AG08395 (cell line): ENCODE data around the gene CCDC33.
A peak's percentile ranks its signal among the peaks of the same experiment; 100 is the strongest.

Source experiments
- DNase-seq: peaks from one replicate; pipeline ENCODE4 v3.0.0; 2012; ENCODE audit warnings: mixed read lengths, low spot score

Gene CCDC33

GRCh38 chr15:74362482-74362881 lies 126.4 kb downstream of the CCDC33 start:
- DNase-seq = no peak

- no peak for DNase-seq
These were observed 128.9 kb downstream of the CCDC33 start for GRCh38 chr15:74364936-74365597.

GRCh38 chr15:74365598-74366445 lies 129.7 kb downstream of the CCDC33 start:
- DNase-seq = peak; percentile 73

- no peak for DNase-seq
These were observed 131.2 kb downstream of the CCDC33 start, which contains the start of gene CYP11A1 for GRCh38 chr15:74367296-74367854. TSS of gene CYP11A1 (minus strand) at chr15:74367646. CDS start at chr15:74367585, 61 bp downstream.

GRCh38 chr15:74368121-74368520 lies 132.0 kb downstream of the CCDC33 start:
- no peak for DNase-seq

GRCh38 chr15:74369084-74369745 lies 133.1 kb downstream of the CCDC33 start:
- DNase-seq = no peak

GRCh38 chr15:74369756-74370155 lies 133.6 kb downstream of the CCDC33 start:
- DNase-seq = no peak

- DNase-seq = no peak
These were observed 134.3 kb downstream of the CCDC33 start for GRCh38 chr15:74370471-74370870.

- no peak for DNase-seq
These were observed 137.0 kb downstream of the CCDC33 start for GRCh38 chr15:74373056-74373650.

- DNase-seq = peak; percentile 99
These were observed 137.9 kb downstream of the CCDC33 start for GRCh38 chr15:74373731-74374647.

GRCh38 chr15:74374648-74375302 lies 138.6 kb downstream of the CCDC33 start:
- DNase-seq = no peak

GRCh38 chr15:74375303-74375693 lies 139.2 kb downstream of the CCDC33 start:
- DNase-seq = peak; percentile 80

- no peak for DNase-seq
These were observed 140.1 kb downstream of the CCDC33 start for GRCh38 chr15:74376226-74376625.

- no peak for DNase-seq
These were observed 140.9 kb downstream of the CCDC33 start for GRCh38 chr15:74376825-74377581.

- DNase-seq = no peak
These were observed 142.0 kb downstream of the CCDC33 start for GRCh38 chr15:74377831-74378766.

- no peak for DNase-seq
These were observed 142.7 kb downstream of the CCDC33 start for GRCh38 chr15:74378848-74379247.

- no peak for DNase-seq
These were observed 144.4 kb downstream of the CCDC33 start for GRCh38 chr15:74380361-74381189.

GRCh38 chr15:74381190-74381453 lies 145.0 kb downstream of the CCDC33 start:
- no peak for DNase-seq
